Stimulated activated CD8-positive, alpha-beta memory T cell treated with anti-CD3 and anti-CD28 coated beads, Interleukin-15, amount 100 ng/mL, for 48 hours (primary cell): ENCODE data around the gene ALPK3.
A peak's percentile ranks its signal among the peaks of the same experiment; 100 is the strongest.

Source experiments
- DNase-seq, 2 donors: peaks; one replicate each; pipeline ENCODE4 v3.0.0-alpha.2; 2020; ENCODE audit warnings: low read depth in 2 of 2

Gene ALPK3

GRCh38 chr15:84892786-84893307 lies 75.7 kb downstream of the ALPK3 start:
- no peak for DNase-seq

GRCh38 chr15:84893607-84894006 lies 76.5 kb downstream of the ALPK3 start:
- DNase-seq, result no peak

GRCh38 chr15:84894736-84895425 lies 77.7 kb downstream of the ALPK3 start:
- no peak for DNase-seq

GRCh38 chr15:84898761-84899160 lies 81.6 kb downstream of the ALPK3 start:
- no peak for DNase-seq

GRCh38 chr15:84899750-84900149 lies 82.6 kb downstream of the ALPK3 start:
- no peak for DNase-seq

- DNase-seq, result no peak
Measured at GRCh38 chr15:84901540-84901939, 84.4 kb downstream of the ALPK3 start.

GRCh38 chr15:84903751-84904150 lies 86.6 kb downstream of the ALPK3 start:
- DNase-seq, result no peak

- no peak for DNase-seq
Measured at GRCh38 chr15:84904419-84904818, 87.3 kb downstream of the ALPK3 start.

- DNase-seq, result no peak
Measured at GRCh38 chr15:84905016-84905916, 88.1 kb downstream of the ALPK3 start.

GRCh38 chr15:84907731-84908130 lies 90.6 kb downstream of the ALPK3 start:
- DNase-seq, result no peak

GRCh38 chr15:84908564-84908963 lies 91.4 kb downstream of the ALPK3 start:
- no peak for DNase-seq

- no peak for DNase-seq
Measured at GRCh38 chr15:84909029-84909428, 91.9 kb downstream of the ALPK3 start.

- no peak for DNase-seq
Measured at GRCh38 chr15:84909782-84910181, 92.6 kb downstream of the ALPK3 start.

GRCh38 chr15:84910928-84911623 lies 93.9 kb downstream of the ALPK3 start:
- DNase-seq, result no peak

GRCh38 chr15:84911879-84912660 lies 94.9 kb downstream of the ALPK3 start:
- DNase-seq, result no peak

- DNase-seq, result no peak
Measured at GRCh38 chr15:84913360-84913723, 96.2 kb downstream of the ALPK3 start.

GRCh38 chr15:84914351-84914750 lies 97.2 kb downstream of the ALPK3 start:
- no peak for DNase-seq

GRCh38 chr15:84914909-84915605 lies 97.9 kb downstream of the ALPK3 start:
- DNase-seq, result peak; percentile 49 to 50

- no peak for DNase-seq
Measured at GRCh38 chr15:84915606-84915958, 98.4 kb downstream of the ALPK3 start.

- DNase-seq, result no peak
Measured at GRCh38 chr15:84917452-84917851, 100.3 kb downstream of the ALPK3 start.

- DNase-seq, result no peak
Measured at GRCh38 chr15:84919106-84919667, 102.0 kb downstream of the ALPK3 start.
